ENCODE data around the gene GPBP1L1.

The GPBP1L1 gene

GRCh38 chr1:45640293-45640692 lies 46.0 kb downstream of the GPBP1L1 start:
- no peak for TF ChIP-seq CTCF (IDR thresholded peaks at IDR 0.05; ENCODE audit: low read depth, low read length)

DNA sequence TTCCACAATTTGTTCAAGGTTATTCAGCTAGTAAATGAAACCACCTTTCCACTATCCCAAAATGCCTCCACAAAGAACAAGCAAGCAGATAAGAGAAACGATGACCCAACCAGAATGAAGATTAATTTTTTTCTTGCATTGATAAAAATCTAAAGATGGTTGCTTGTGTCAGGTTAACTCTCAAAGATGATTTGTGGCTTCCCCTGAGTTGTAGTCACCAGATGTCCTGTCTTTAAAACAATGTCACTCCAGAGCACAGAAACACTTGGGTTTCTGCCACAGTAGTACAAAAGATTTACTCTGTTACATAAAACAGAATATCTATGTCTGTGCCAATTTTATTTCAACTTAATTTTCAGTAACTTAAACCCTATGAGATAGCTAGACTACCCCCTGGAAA lies 51.1 kb downstream of the GPBP1L1 start:
- no peak for DNase-seq (ENCODE audit: low read depth in 2 of 2)
- no peak for TF ChIP-seq CTCF (IDR thresholded peaks at IDR 0.05; ENCODE audit: low read depth, low read length)
- H3K4me3 ChIP-seq (replicated peaks in 1 of 2; ENCODE audit: low read depth in 2 of 2, low read length in 2 of 2), result no peak overlapping the region

More at GRCh38 chr1:45640293-45640692, 46.0 kb downstream of the GPBP1L1 start:
- no peak overlapping the region for H3K4me3 ChIP-seq (replicated peaks in 1 of 2; ENCODE audit: low read depth in 2 of 2, low read length in 2 of 2)
- no peak for DNase-seq (ENCODE audit: low read depth in 2 of 2)

GRCh38 chr1:45630429-45630828 lies 55.9 kb downstream of the GPBP1L1 start:
- DNase-seq (ENCODE audit: low read depth in 2 of 2), result no peak
- TF ChIP-seq CTCF (IDR thresholded peaks at IDR 0.05; ENCODE audit: low read depth, low read length), result no peak
- H3K4me3 ChIP-seq (replicated peaks in 1 of 2; ENCODE audit: low read depth in 2 of 2, low read length in 2 of 2), result no peak overlapping the region

- DNase-seq (ENCODE audit: low read depth in 2 of 2), result no peak
- H3K4me3 ChIP-seq (replicated peaks in 1 of 2; ENCODE audit: low read depth in 2 of 2, low read length in 2 of 2), result no peak overlapping the region
- TF ChIP-seq CTCF (IDR thresholded peaks at IDR 0.05; ENCODE audit: low read depth, low read length), result no peak
Observed at GRCh38 chr1:45629035-45629434, 57.3 kb downstream of the GPBP1L1 start.

- TF ChIP-seq CTCF (IDR thresholded peaks at IDR 0.05; ENCODE audit: low read depth, low read length), result no peak
- DNase-seq (ENCODE audit: low read depth in 2 of 2), result no peak
- no peak within 1 kb of the TSS for H3K4me3 ChIP-seq (replicated peaks in 1 of 2; ENCODE audit: low read depth in 2 of 2, low read length in 2 of 2)
Observed at GRCh38 chr1:45623972-45624371, 62.4 kb downstream of the GPBP1L1 start, which contains the start of gene CCDC17. Gene CCDC17 (minus strand): TSS chr1:45624054. CDS start chr1:45623909, 145 bp downstream.

GRCh38 chr1:45622524-45623394 lies 63.6 kb downstream of the GPBP1L1 start:
- no peak for DNase-seq (ENCODE audit: low read depth in 2 of 2)
- H3K4me3 ChIP-seq (replicated peaks in 1 of 2; ENCODE audit: low read depth in 2 of 2, low read length in 2 of 2), result no peak overlapping the region
- TF ChIP-seq CTCF (IDR thresholded peaks at IDR 0.05; ENCODE audit: low read depth, low read length), result no peak

All from cardiac fibroblast (primary cell).